WTC11 (cell line): ENCODE measurements around the gene SREK1IP1. TPM values are rescaled to one million over a fixed set of nuclear protein-coding genes. Genes with fewer than 3 reads are reported as not detected.

ENCODE experiments used
- ATAC-seq: fragments of 200-7000 bp; cut with Tn5 transposase; 2 replicates; pipeline ENCODE4 v1.10.0; 2021; ENCODE audit warnings: mild to moderate bottlenecking, moderate library complexity
- CTCF ChIA-PET: fragments of 300-600 bp; sonication (Branson Sonifier 250); formaldehyde crosslinking; loops from one replicate; lab custom pipeline; 2021; ENCODE audit warnings: antibody characterized with exemption; lab: Charles Lee
- POLR2A ChIA-PET: fragments of 350-600 bp; sonication (Branson Sonifier 250); formaldehyde crosslinking; loops from one replicate; lab custom pipeline; 2021; ENCODE audit warnings: antibody characterized with exemption; lab: Charles Lee
- DNase-seq: peaks from one replicate; pipeline ENCODE4 v3.0.0; 2021; ENCODE audit warnings: low spot score
- H3K27ac Mint-ChIP-seq: 2 replicates; pipeline ENCODE4 v1.8.0; 2021; ENCODE audit warnings: mixed read lengths
- H3K27me3 Mint-ChIP-seq: 2 replicates; pipeline ENCODE4 v1.8.0; 2021; ENCODE audit warnings: low read depth, mild to moderate bottlenecking, moderate library complexity, mixed read lengths
- H3K36me3 Mint-ChIP-seq: 2 replicates; pipeline ENCODE4 v1.8.0; 2021; ENCODE audit warnings: mixed read lengths
- H3K4me1 Mint-ChIP-seq: 2 replicates; pipeline ENCODE4 v1.8.0; 2022; ENCODE audit warnings: mixed read lengths
- H3K4me3 Mint-ChIP-seq: 2 replicates; pipeline ENCODE4 v1.8.0; 2021; ENCODE audit warnings: mild to moderate bottlenecking, moderate library complexity, mixed read lengths
- H3K9me3 Mint-ChIP-seq: 2 replicates; pipeline ENCODE4 v1.8.0; 2021; ENCODE audit warnings: mixed read lengths
- CREM ChIP-seq: sonication (generic); formaldehyde crosslinking; IDR thresholded peaks from 2 replicates; pipeline ENCODE4 v1.8.1; 2022; ENCODE audit warnings: mild to moderate bottlenecking, missing genetic modification reagents, moderate library complexity
- EMX1 ChIP-seq: fragments of 250-450 bp; sonication (Bioruptor Pico); IDR thresholded peaks from 2 replicates; pipeline ENCODE4 v1.8.0; 2021; ENCODE audit warnings: mild to moderate bottlenecking
- GRHL2 ChIP-seq: fragments of 250-450 bp; sonication (Bioruptor Pico); IDR thresholded peaks from 2 replicates; pipeline ENCODE4 v1.8.0; 2022; ENCODE audit warnings: mild to moderate bottlenecking, moderate library complexity; ENCODE audit not compliant: insufficient replicate concordance, severe bottlenecking
- JAZF1 ChIP-seq: fragments of 250-450 bp; sonication (Bioruptor Pico); IDR thresholded peaks from 2 replicates; pipeline ENCODE4 v1.9.0; 2021; ENCODE audit warnings: moderate library complexity, mild to moderate bottlenecking, inconsistent platforms
- MXD4 ChIP-seq: fragments of 250-450 bp; sonication (Bioruptor Pico); IDR thresholded peaks from 2 replicates; pipeline ENCODE4 v1.8.0; 2021; ENCODE audit warnings: mild to moderate bottlenecking, moderate library complexity, borderline replicate concordance
- NFATC4 ChIP-seq: fragments of 250-450 bp; sonication (Bioruptor Pico); IDR thresholded peaks from 2 replicates; pipeline ENCODE4 v1.9.0; 2021; ENCODE audit warnings: mild to moderate bottlenecking
- NR1H2 ChIP-seq: sonication (generic); formaldehyde crosslinking; IDR thresholded peaks from 2 replicates; pipeline ENCODE4 v1.9.0; 2021; ENCODE audit warnings: mild to moderate bottlenecking, moderate library complexity, missing genetic modification reagents
- NR3C1 ChIP-seq: sonication (generic); formaldehyde crosslinking; conservative IDR thresholded peaks from 2 replicates; pipeline ENCODE4 v1.8.1; 2023; ENCODE audit warnings: low read depth, mild to moderate bottlenecking, missing genetic modification reagents
- PRRX2 ChIP-seq: fragments of 250-450 bp; sonication (Bioruptor Pico); IDR thresholded peaks from 2 replicates; pipeline ENCODE4 v1.8.0; 2021; ENCODE audit warnings: mild to moderate bottlenecking
- RELA ChIP-seq: sonication (generic); formaldehyde crosslinking; IDR thresholded peaks from 2 replicates; pipeline ENCODE4 v1.8.1; 2022; ENCODE audit warnings: missing genetic modification reagents, mild to moderate bottlenecking, borderline replicate concordance
- RORB ChIP-seq: fragments of 250-450 bp; sonication (Bioruptor Pico); IDR thresholded peaks from 2 replicates; pipeline ENCODE4 v1.9.0; 2021; ENCODE audit warnings: mild to moderate bottlenecking
- SMAD3 ChIP-seq: sonication (generic); formaldehyde crosslinking; IDR thresholded peaks from 2 replicates; pipeline ENCODE4 v1.8.0; 2022; ENCODE audit warnings: missing genetic modification reagents, mild to moderate bottlenecking, borderline replicate concordance
- SMAD4 ChIP-seq: sonication (generic); formaldehyde crosslinking; IDR thresholded peaks from 2 replicates; pipeline ENCODE4 v1.8.0; 2022; ENCODE audit warnings: mild to moderate bottlenecking, missing genetic modification reagents
- SP1 ChIP-seq: sonication (generic); formaldehyde crosslinking; conservative IDR thresholded peaks from 2 replicates; pipeline ENCODE4 v1.8.1; 2022; ENCODE audit warnings: missing genetic modification reagents
- TCF7 ChIP-seq: sonication (generic); formaldehyde crosslinking; IDR thresholded peaks from 2 replicates; pipeline ENCODE4 v1.8.0; 2022; ENCODE audit warnings: mild to moderate bottlenecking, low read depth, missing genetic modification reagents, moderate library complexity
- TEAD4 ChIP-seq: sonication (generic); formaldehyde crosslinking; IDR thresholded peaks from 2 replicates; pipeline ENCODE4 v1.8.0; 2022; ENCODE audit warnings: mild to moderate bottlenecking, missing genetic modification reagents
- TP53 ChIP-seq: sonication (generic); formaldehyde crosslinking; IDR thresholded peaks from 2 replicates; pipeline ENCODE4 v1.8.1; 2023; ENCODE audit warnings: mild to moderate bottlenecking, missing genetic modification reagents
- ZNF219 ChIP-seq: sonication (generic); formaldehyde crosslinking; IDR thresholded peaks from 2 replicates; pipeline ENCODE4 v1.8.0; 2023; ENCODE audit warnings: missing genetic modification reagents, mild to moderate bottlenecking, borderline replicate concordance
- ZNF396 ChIP-seq: fragments of 250-450 bp; sonication (Bioruptor Pico); IDR thresholded peaks from 2 replicates; pipeline ENCODE4 v1.8.0; 2021; ENCODE audit warnings: mild to moderate bottlenecking, moderate library complexity, borderline replicate concordance
- total RNA-seq: library from RNA; stranded (reverse); gene quantifications from 3 replicates; pipeline ENCODE4 v1.2.3, GENCODE V29; 2021
- TF ChIP-seq, protein P1 (sequence below): sonication (generic); formaldehyde crosslinking; IDR thresholded peaks from 2 replicates; pipeline ENCODE4 v1.8.1; 2023; ENCODE audit warnings: mild to moderate bottlenecking, moderate library complexity, missing genetic modification reagents
- TF ChIP-seq, protein P2 (sequence below): sonication (generic); formaldehyde crosslinking; IDR thresholded peaks from 2 replicates; pipeline ENCODE4 v1.8.1; 2023; ENCODE audit warnings: mild to moderate bottlenecking, missing genetic modification reagents, moderate library complexity
- TF ChIP-seq, protein P3 (sequence below): sonication (generic); formaldehyde crosslinking; IDR thresholded peaks from 2 replicates; pipeline ENCODE4 v1.8.1; 2022; ENCODE audit warnings: low read depth, missing genetic modification reagents, borderline replicate concordance
- TF ChIP-seq, protein P4 (sequence below): sonication (generic); formaldehyde crosslinking; IDR thresholded peaks from 2 replicates; pipeline ENCODE4 v1.8.1; 2023; ENCODE audit warnings: mild to moderate bottlenecking, missing genetic modification reagents
- TF ChIP-seq, protein P5 (sequence below): sonication (generic); formaldehyde crosslinking; IDR thresholded peaks from 2 replicates; pipeline ENCODE4 v1.8.0; 2022; ENCODE audit warnings: mild to moderate bottlenecking, missing genetic modification reagents
- TF ChIP-seq, protein P6 (sequence below): fragments of 250-450 bp; sonication (Bioruptor Pico); IDR thresholded peaks from 2 replicates; pipeline ENCODE4 v1.8.0; 2021; ENCODE audit warnings: mild to moderate bottlenecking
- TF ChIP-seq, protein P7 (sequence below): sonication (generic); formaldehyde crosslinking; IDR thresholded peaks from 2 replicates; pipeline ENCODE4 v1.8.1; 2022; ENCODE audit warnings: mild to moderate bottlenecking, missing genetic modification reagents, moderate library complexity, borderline replicate concordance

The SREK1IP1 gene
- total RNA-seq, 1 experiment from 2014 or later: 26.2 TPM

DNA sequence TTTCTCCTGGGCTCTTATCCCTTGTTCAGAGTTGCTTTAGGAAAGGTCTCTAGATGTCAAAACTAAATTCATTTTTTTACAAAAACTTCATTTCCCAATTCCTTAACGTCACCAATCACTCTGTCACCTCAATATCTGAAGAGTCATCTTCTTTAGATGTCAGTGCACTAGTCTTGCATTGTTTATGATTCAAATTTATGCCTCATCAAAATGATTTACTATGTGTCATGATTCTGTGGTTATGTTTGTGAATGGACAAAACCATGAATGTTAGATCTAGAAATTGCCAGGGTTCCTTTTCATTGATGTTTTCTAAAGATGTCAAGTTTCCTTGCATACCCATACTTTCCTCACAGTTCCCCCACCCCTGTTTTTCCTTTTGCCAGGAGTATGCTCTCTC, 21.7 kb upstream of the SREK1IP1 start (continued):
- TF ChIP-seq ZNF219 (CRISPR knock-in tag) (no peak), RELA (no peak), RORB (CRISPR knock-in tag) (no peak), MXD4 (no peak), TEAD4 (CRISPR knock-in tag) (no peak), NR3C1 (CRISPR knock-in tag) (no peak), TCF7 (CRISPR knock-in tag) (no peak), GRHL2 (no peak)
- TF ChIP-seq, protein P1, sequence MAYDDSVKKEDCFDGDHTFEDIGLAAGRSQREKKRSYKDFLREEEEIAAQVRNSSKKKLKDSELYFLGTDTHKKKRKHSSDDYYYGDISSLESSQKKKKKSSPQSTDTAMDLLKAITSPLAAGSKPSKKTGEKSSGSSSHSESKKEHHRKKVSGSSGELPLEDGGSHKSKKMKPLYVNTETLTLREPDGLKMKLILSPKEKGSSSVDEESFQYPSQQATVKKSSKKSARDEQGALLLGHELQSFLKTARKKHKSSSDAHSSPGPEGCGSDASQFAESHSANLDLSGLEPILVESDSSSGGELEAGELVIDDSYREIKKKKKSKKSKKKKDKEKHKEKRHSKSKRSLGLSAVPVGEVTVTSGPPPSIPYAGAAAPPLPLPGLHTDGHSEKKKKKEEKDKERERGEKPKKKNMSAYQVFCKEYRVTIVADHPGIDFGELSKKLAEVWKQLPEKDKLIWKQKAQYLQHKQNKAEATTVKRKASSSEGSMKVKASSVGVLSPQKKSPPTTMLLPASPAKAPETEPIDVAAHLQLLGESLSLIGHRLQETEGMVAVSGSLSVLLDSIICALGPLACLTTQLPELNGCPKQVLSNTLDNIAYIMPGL (CRISPR knock-in tag): no peak
- TF ChIP-seq, protein P2, sequence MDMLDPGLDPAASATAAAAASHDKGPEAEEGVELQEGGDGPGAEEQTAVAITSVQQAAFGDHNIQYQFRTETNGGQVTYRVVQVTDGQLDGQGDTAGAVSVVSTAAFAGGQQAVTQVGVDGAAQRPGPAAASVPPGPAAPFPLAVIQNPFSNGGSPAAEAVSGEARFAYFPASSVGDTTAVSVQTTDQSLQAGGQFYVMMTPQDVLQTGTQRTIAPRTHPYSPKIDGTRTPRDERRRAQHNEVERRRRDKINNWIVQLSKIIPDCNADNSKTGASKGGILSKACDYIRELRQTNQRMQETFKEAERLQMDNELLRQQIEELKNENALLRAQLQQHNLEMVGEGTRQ (CRISPR knock-in tag): no peak
- TF ChIP-seq, protein P3, sequence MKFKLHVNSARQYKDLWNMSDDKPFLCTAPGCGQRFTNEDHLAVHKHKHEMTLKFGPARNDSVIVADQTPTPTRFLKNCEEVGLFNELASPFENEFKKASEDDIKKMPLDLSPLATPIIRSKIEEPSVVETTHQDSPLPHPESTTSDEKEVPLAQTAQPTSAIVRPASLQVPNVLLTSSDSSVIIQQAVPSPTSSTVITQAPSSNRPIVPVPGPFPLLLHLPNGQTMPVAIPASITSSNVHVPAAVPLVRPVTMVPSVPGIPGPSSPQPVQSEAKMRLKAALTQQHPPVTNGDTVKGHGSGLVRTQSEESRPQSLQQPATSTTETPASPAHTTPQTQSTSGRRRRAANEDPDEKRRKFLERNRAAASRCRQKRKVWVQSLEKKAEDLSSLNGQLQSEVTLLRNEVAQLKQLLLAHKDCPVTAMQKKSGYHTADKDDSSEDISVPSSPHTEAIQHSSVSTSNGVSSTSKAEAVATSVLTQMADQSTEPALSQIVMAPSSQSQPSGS: no peak

DNA sequence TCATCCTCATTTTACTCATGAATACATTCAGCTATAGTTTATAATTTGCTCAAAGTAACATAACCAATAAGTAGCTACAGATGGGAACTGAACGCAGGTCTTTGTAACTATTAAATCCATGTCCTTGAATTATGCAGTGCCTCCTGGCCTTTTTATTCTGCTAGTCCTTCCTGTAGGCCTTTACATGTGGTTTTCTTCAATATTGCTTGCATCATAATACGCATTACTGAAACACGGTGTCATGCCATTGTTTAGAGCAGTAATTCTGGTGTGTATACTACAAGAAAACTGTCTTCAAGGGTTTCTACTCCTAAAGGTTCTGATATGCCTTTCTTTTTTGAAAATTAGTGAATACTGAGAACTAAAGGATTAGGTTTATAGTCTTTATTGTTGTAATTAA, 21.0 kb upstream of the SREK1IP1 start:
- no peaks in the 10 kb centered on the region for H3K27me3 Mint-ChIP-seq
- H3K36me3 Mint-ChIP-seq: peaks cover 20% of the 10 kb centered on the region
- POLR2A ChIA-PET: no interaction called here
- no peak overlapping the region for H3K27ac Mint-ChIP-seq
- DNase-seq: no peak
- no peak for ATAC-seq
- H3K4me3 Mint-ChIP-seq: no peak overlapping the region
- TF ChIP-seq NFATC4 (no peak), SMAD4 (CRISPR knock-in tag) (no peak), ZNF396 (CRISPR knock-in tag) (no peak), NR1H2 (CRISPR knock-in tag) (no peak), EMX1 (CRISPR knock-in tag) (no peak), JAZF1 (no peak), SP1 (CRISPR knock-in tag) (no peak), PRRX2 (CRISPR knock-in tag) (no peak), SMAD3 (CRISPR knock-in tag) (no peak), TP53 (no peak), CREM (CRISPR knock-in tag) (no peak)
- TF ChIP-seq, protein P4, sequence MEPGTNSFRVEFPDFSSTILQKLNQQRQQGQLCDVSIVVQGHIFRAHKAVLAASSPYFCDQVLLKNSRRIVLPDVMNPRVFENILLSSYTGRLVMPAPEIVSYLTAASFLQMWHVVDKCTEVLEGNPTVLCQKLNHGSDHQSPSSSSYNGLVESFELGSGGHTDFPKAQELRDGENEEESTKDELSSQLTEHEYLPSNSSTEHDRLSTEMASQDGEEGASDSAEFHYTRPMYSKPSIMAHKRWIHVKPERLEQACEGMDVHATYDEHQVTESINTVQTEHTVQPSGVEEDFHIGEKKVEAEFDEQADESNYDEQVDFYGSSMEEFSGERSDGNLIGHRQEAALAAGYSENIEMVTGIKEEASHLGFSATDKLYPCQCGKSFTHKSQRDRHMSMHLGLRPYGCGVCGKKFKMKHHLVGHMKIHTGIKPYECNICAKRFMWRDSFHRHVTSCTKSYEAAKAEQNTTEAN: no peak
- TF ChIP-seq, protein P1 (CRISPR knock-in tag): no peak
- TF ChIP-seq, protein P5, sequence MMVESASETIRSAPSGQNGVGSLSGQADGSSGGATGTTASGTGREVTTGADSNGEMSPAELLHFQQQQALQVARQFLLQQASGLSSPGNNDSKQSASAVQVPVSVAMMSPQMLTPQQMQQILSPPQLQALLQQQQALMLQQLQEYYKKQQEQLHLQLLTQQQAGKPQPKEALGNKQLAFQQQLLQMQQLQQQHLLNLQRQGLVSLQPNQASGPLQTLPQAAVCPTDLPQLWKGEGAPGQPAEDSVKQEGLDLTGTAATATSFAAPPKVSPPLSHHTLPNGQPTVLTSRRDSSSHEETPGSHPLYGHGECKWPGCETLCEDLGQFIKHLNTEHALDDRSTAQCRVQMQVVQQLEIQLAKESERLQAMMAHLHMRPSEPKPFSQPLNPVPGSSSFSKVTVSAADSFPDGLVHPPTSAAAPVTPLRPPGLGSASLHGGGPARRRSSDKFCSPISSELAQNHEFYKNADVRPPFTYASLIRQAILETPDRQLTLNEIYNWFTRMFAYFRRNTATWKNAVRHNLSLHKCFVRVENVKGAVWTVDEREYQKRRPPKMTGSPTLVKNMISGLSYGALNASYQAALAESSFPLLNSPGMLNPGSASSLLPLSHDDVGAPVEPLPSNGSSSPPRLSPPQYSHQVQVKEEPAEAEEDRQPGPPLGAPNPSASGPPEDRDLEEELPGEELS: no peak
- TF ChIP-seq, protein P6, sequence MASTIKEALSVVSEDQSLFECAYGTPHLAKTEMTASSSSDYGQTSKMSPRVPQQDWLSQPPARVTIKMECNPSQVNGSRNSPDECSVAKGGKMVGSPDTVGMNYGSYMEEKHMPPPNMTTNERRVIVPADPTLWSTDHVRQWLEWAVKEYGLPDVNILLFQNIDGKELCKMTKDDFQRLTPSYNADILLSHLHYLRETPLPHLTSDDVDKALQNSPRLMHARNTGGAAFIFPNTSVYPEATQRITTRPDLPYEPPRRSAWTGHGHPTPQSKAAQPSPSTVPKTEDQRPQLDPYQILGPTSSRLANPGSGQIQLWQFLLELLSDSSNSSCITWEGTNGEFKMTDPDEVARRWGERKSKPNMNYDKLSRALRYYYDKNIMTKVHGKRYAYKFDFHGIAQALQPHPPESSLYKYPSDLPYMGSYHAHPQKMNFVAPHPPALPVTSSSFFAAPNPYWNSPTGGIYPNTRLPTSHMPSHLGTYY (CRISPR knock-in tag): no peak
- TF ChIP-seq, protein P7, sequence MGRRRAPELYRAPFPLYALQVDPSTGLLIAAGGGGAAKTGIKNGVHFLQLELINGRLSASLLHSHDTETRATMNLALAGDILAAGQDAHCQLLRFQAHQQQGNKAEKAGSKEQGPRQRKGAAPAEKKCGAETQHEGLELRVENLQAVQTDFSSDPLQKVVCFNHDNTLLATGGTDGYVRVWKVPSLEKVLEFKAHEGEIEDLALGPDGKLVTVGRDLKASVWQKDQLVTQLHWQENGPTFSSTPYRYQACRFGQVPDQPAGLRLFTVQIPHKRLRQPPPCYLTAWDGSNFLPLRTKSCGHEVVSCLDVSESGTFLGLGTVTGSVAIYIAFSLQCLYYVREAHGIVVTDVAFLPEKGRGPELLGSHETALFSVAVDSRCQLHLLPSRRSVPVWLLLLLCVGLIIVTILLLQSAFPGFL (CRISPR knock-in tag): no peak
- no peaks in the 10 kb centered on the region for H3K4me1 Mint-ChIP-seq
- CTCF ChIA-PET: no interaction called here
- no peaks in the 10 kb centered on the region for H3K9me3 Mint-ChIP-seq
